ENCODE results near the gene KCTD5.

Gene KCTD5

GRCh38 chr16:2742323-2743006 is 60.1 kb downstream of the KCTD5 start:
- TF ChIP-seq CTCF (IDR thresholded peaks at IDR 0.05): no peak

GRCh38 chr16:2743007-2743810 is 60.9 kb downstream of the KCTD5 start:
- TF ChIP-seq CTCF (IDR thresholded peaks at IDR 0.05): no peak
- Histone ChIP-seq H3K4me3 (ENCODE audit: low read depth, low read length) (no peak overlapping the region), H3K36me3 (ENCODE audit: control insufficient read depth, insufficient read depth, low read length) (no peaks in the 10 kb centered on the region), H3K4me1 (no peaks in the 10 kb centered on the region), H3K9me3 (ENCODE audit: control insufficient read depth, low read length) (no peaks in the 10 kb centered on the region), H3K27me3 (ENCODE audit: control insufficient read depth, insufficient read depth, low read length) (no peaks in the 10 kb centered on the region), H2AFZ (no peak overlapping the region), H3K9ac (no peak overlapping the region), H3K27ac (no peak overlapping the region), H3K4me2 (ENCODE audit: low read length) (no peak overlapping the region), H3K79me2 (no peaks in the 10 kb centered on the region)

More at GRCh38 chr16:2742323-2743006, 60.1 kb downstream of the KCTD5 start:
- H3K27me3 ChIP-seq (ENCODE audit: control insufficient read depth, insufficient read depth, low read length): no peaks in the 10 kb centered on the region
- H3K4me3 ChIP-seq (ENCODE audit: low read depth, low read length): no peak overlapping the region
- no peak overlapping the region for H3K27ac ChIP-seq
- no peak overlapping the region for H3K4me2 ChIP-seq (ENCODE audit: low read length)
- H2AFZ ChIP-seq: no peak overlapping the region
- H3K4me1 ChIP-seq: no peaks in the 10 kb centered on the region
- H3K9ac ChIP-seq: no peak overlapping the region
- H3K9me3 ChIP-seq (ENCODE audit: control insufficient read depth, low read length): no peaks in the 10 kb centered on the region
- no peaks in the 10 kb centered on the region for H3K36me3 ChIP-seq (ENCODE audit: control insufficient read depth, insufficient read depth, low read length)
- no peaks in the 10 kb centered on the region for H3K79me2 ChIP-seq

- H3K9me3 ChIP-seq (ENCODE audit: control insufficient read depth, low read length): no peaks in the 10 kb centered on the region
- H3K4me3 ChIP-seq (ENCODE audit: low read depth, low read length): no peak overlapping the region
- TF ChIP-seq CTCF (IDR thresholded peaks at IDR 0.05): no peak
- H3K79me2 ChIP-seq: no peaks in the 10 kb centered on the region
- H3K27ac ChIP-seq: no peak overlapping the region
- no peaks in the 10 kb centered on the region for H3K27me3 ChIP-seq (ENCODE audit: control insufficient read depth, insufficient read depth, low read length)
- no peak overlapping the region for H3K4me2 ChIP-seq (ENCODE audit: low read length)
- no peak overlapping the region for H3K9ac ChIP-seq
- no peak overlapping the region for H2AFZ ChIP-seq
- H3K36me3 ChIP-seq (ENCODE audit: control insufficient read depth, insufficient read depth, low read length): no peaks in the 10 kb centered on the region
- no peaks in the 10 kb centered on the region for H3K4me1 ChIP-seq
These were observed 62.4 kb downstream of the KCTD5 start for GRCh38 chr16:2744711-2745110.

GRCh38 chr16:2745116-2745890 is 63.0 kb downstream of the KCTD5 start:
- no peaks in the 10 kb centered on the region for H3K79me2 ChIP-seq
- H3K4me3 ChIP-seq (ENCODE audit: low read depth, low read length): no peak overlapping the region
- no peak overlapping the region for H2AFZ ChIP-seq
- no peaks in the 10 kb centered on the region for H3K9me3 ChIP-seq (ENCODE audit: control insufficient read depth, low read length)
- H3K9ac ChIP-seq: no peak overlapping the region
- no peak overlapping the region for H3K4me2 ChIP-seq (ENCODE audit: low read length)
- TF ChIP-seq CTCF (IDR thresholded peaks at IDR 0.05): no peak
- no peaks in the 10 kb centered on the region for H3K36me3 ChIP-seq (ENCODE audit: control insufficient read depth, insufficient read depth, low read length)
- H3K27me3 ChIP-seq (ENCODE audit: control insufficient read depth, insufficient read depth, low read length): no peaks in the 10 kb centered on the region
- no peak overlapping the region for H3K27ac ChIP-seq
- H3K4me1 ChIP-seq: no peaks in the 10 kb centered on the region
